Measurements from ENCODE around the gene AKNA. TPM values are rescaled to one million over a fixed set of nuclear protein-coding genes. Genes with fewer than 3 reads are reported as not detected.
"Not testable (repeated sequence)": the region's sequence is repeated elsewhere in the genome, so short reads cannot be mapped to it uniquely, and the experiment has no call there.

Gene AKNA
- polyA plus RNA-seq, 2 of the 4 experiments (the other 2 are of a cell fraction): 2.7 to 4.6 TPM

DNA sequence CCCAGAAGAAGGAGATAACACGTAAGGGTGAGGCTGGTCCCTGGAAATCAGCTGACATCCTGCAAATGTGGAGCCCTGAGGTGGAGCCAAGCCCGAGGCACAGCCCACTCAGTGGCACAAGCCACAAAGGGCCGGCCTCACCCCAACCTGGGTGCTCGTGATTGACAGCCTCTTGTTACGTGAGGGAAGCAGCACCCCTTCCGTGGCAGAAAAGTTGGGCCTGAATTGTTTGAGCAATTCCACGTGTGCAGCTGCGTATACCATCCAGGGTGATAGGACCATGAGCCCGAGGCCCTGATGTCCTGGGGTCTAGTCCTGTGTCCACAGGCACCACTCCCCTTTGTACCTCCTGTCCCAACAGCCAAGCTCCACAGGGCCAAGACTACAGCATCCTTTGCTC, 53.3 kb downstream of the AKNA start:
- POLR2A ChIA-PET: no interaction called here
- FAIRE-seq (no peak), DNase-seq (ENCODE audit: low read depth in 1 of 2, low spot score in 1 of 2) (no peak), ATAC-seq (no peak)
- Histone ChIP-seq H3K9me3 (no peaks in the 10 kb centered on the region), H3K4me1 (no peaks in the 10 kb centered on the region), H3K4me3 (no peak overlapping the region), H3K4me2 (no peak overlapping the region), H3K27ac (no peak overlapping the region)
- CTCF ChIA-PET: no interaction called here
- WGBS (ENCODE audit: missing lambda C conversion rate): 94% methylated on average over 8 of the region's 9 CpGs
- TF ChIP-seq TFCP2L1 (CRISPR knock-in tag; IDR thresholded peaks at IDR 0.05) (no peak), USF2 (IDR thresholded peaks at IDR 0.05) (no peak), SMC3 (IDR thresholded peaks at IDR 0.05) (no peak), KDM1A (IDR thresholded peaks at IDR 0.05; ENCODE audit: low read depth) (no peak), FOSL2 (IDR thresholded peaks at IDR 0.05) (no peak), FOSL2 (CRISPR knock-in tag; IDR thresholded peaks at IDR 0.05) (no peak), RFX5 (IDR thresholded peaks at IDR 0.05) (no peak), MYC (IDR thresholded peaks at IDR 0.05; ENCODE audit: borderline replicate concordance, low read length) (no peak)

DNA sequence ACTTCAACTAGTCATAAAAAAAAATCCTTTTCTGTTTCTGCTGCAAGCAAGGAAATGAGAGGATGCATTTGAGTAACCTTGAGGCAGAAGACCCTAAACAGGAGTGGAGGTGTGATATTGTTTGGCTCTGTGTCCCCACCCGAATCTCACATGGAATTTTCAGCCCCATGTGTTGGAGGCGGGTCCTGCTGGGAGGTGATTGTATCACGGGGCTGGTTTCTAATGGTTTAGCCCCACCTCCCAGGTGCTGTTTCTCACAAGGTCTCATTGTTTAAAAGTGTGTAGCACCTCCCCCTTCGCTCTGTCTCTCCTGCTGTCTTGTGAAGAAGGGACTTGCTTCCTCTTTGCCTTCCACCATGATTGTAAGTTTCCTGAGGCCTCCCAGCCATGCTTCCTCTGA, 54.1 kb downstream of the AKNA start:
- H3K4me1 ChIP-seq, ATAC-seq, POLR2A ChIA-PET: not testable (repeated sequence)

GRCh38 chr9:114332474-114333040, 55.2 kb downstream of the AKNA start:
- peak in 1 of 2 experiments; percentile 18; a peak in 3 of 6 replicates for ATAC-seq
- H3K4me3 ChIP-seq; H3K4me1 ChIP-seq; CTCF ChIA-PET; POLR2A ChIA-PET; H3K4me2 ChIP-seq; FAIRE-seq; DNase-seq (ENCODE audit: low read depth in 1 of 2, low spot score in 1 of 2); H3K9me3 ChIP-seq; H3K27ac ChIP-seq: not testable (repeated sequence)
- WGBS (ENCODE audit: missing lambda C conversion rate): 81% methylated on average over 4 of the region's 4 CpGs

More for the DNA sequence above, 54.1 kb downstream of the AKNA start:
- H3K4me3 ChIP-seq; CTCF ChIA-PET; FAIRE-seq; H3K27ac ChIP-seq; H3K4me2 ChIP-seq; H3K9me3 ChIP-seq; DNase-seq (ENCODE audit: low read depth in 1 of 2, low spot score in 1 of 2): not testable (repeated sequence)
- 81% methylated on average over 3 of the region's 4 CpGs for WGBS (ENCODE audit: missing lambda C conversion rate)

- 74% methylated on average over 12 of the region's 19 CpGs for whole genome bisulfite sequencing (ENCODE audit: missing lambda C conversion rate)
- H3K9me3 ChIP-seq; H3K4me1 ChIP-seq; DNase-seq (ENCODE audit: low read depth in 1 of 2, low spot score in 1 of 2); CTCF ChIA-PET; FAIRE-seq; POLR2A ChIA-PET; H3K4me2 ChIP-seq; H3K4me3 ChIP-seq; H3K27ac ChIP-seq: not testable (repeated sequence)
- ATAC-seq: peak; percentile 5 to 25; a peak in 4 of 6 replicates
Observed at GRCh38 chr9:114331229-114332195, 56.3 kb downstream of the AKNA start.

- 0 out of 3 replicates have a peak, but pooled peaks cover 3% of the 10 kb centered on the region for H3K4me1 ChIP-seq
- ChIA-PET CTCF (no interaction called here), POLR2A (no interaction called here)
- WGBS (ENCODE audit: missing lambda C conversion rate): 72% methylated on average over 10 of the region's 10 CpGs
- H3K27ac ChIP-seq: no peak overlapping the region
- no peak overlapping the region for H3K4me3 ChIP-seq
- DNase-seq (ENCODE audit: low read depth in 1 of 2, low spot score in 1 of 2) (no peak), ATAC-seq (no peak), FAIRE-seq (no peak)
- H3K9me3 ChIP-seq: no peaks in the 10 kb centered on the region
- H3K4me2 ChIP-seq: no peak overlapping the region
- TF ChIP-seq CEBPB (IDR thresholded peaks at IDR 0.05): no peak
- no peak for TF ChIP-seq HEYL (CRISPR knock-in tag; IDR thresholded peaks at IDR 0.05)
- no peak for TF ChIP-seq FOSL2 (IDR thresholded peaks at IDR 0.05)
- no peak for TF ChIP-seq FOSL2 (CRISPR knock-in tag; IDR thresholded peaks at IDR 0.05)
- TF ChIP-seq E2F6 (IDR thresholded peaks at IDR 0.05; ENCODE audit: borderline replicate concordance, low read depth): no peak
- no peak for TF ChIP-seq MAX (IDR thresholded peaks at IDR 0.05)
- TF ChIP-seq NFE2L2 (conservative IDR thresholded peaks at IDR 0.05; ENCODE audit: low read length): no peak
- no peak for TF ChIP-seq TP53 (CRISPR knock-in tag; IDR thresholded peaks at IDR 0.05)
- no peak for TF ChIP-seq NR3C1 (IDR thresholded peaks at IDR 0.05)
- TF ChIP-seq CHD4 (IDR thresholded peaks at IDR 0.05; ENCODE audit: borderline replicate concordance): no peak
- no peak for TF ChIP-seq ESRRA (IDR thresholded peaks at IDR 0.05; ENCODE audit: borderline replicate concordance, low read length)
- no peak for TF ChIP-seq KDM1A (IDR thresholded peaks at IDR 0.05; ENCODE audit: low read depth)
- TF ChIP-seq PHF8 (IDR thresholded peaks at IDR 0.05; ENCODE audit: borderline replicate concordance, low read depth): no peak
- TF ChIP-seq NPAS2 (CRISPR knock-in tag; IDR thresholded peaks at IDR 0.05; ENCODE audit: borderline replicate concordance): no peak
- no peak for TF ChIP-seq EP300 (IDR thresholded peaks at IDR 0.05)
- no peak for TF ChIP-seq SMC3 (IDR thresholded peaks at IDR 0.05)
- TF ChIP-seq FOXS1 (CRISPR knock-in tag; IDR thresholded peaks at IDR 0.05): no peak
- TF ChIP-seq JUNB (IDR thresholded peaks at IDR 0.05): no peak
- TF ChIP-seq HMGXB4 (CRISPR knock-in tag; IDR thresholded peaks at IDR 0.05; ENCODE audit: borderline replicate concordance): no peak
Observed at GRCh38 chr9:114330636-114331035, 57.1 kb downstream of the AKNA start.
